DND-41 (cell line): ENCODE data around the gene PTPRK.

Source experiments
- ATAC-seq: fragments of 200-7000 bp; cut with Tn5 transposase; 3 replicates; pipeline ENCODE4 v1.9.1; 2021; ENCODE audit warnings: low read depth; ENCODE audit not compliant: insufficient read depth
- DNase-seq: peaks from one replicate; pipeline ENCODE4 v3.0.0-alpha.2; 2020
- H2AFZ ChIP-seq: 2 replicates; pipeline ENCODE4 v1.6.0; 2012; ENCODE audit warnings: low read depth, low read length
- H3K27ac ChIP-seq: 2 replicates; pipeline ENCODE4 v1.5.1; 2012; ENCODE audit warnings: low read length, inconsistent platforms
- H3K27me3 ChIP-seq: fragments of 200-600 bp; sonication (generic); 2 replicates; pipeline ENCODE4 v1.6.0; 2012; ENCODE audit warnings: low read length, mild to moderate bottlenecking, inconsistent platforms; ENCODE audit not compliant: insufficient read depth, poor library complexity
- H3K36me3 ChIP-seq: 2 replicates; pipeline ENCODE4 v1.5.1; 2012; ENCODE audit warnings: low read length, inconsistent platforms; ENCODE audit not compliant: insufficient read depth
- H3K4me1 ChIP-seq: 2 replicates; pipeline ENCODE4 v1.5.1; 2012; ENCODE audit warnings: mild to moderate bottlenecking, low read length; ENCODE audit not compliant: insufficient read depth
- H3K4me2 ChIP-seq: 2 replicates; pipeline ENCODE4 v1.6.0; 2012; ENCODE audit warnings: mild to moderate bottlenecking, moderate library complexity, low read length, inconsistent platforms; ENCODE audit not compliant: insufficient read depth
- H3K4me3 ChIP-seq, 2 experiments: fragments of 200-600 bp in 1 of 2; shearing (Covaris generic) in 1 of 2; 2 replicates each; pipeline ENCODE4 v1.5.1; 2012 to 2016; ENCODE audit warnings: inconsistent platforms in 2 of 2, low read length in 2 of 2, mild to moderate bottlenecking in 2 of 2, low read depth in 1 of 2, moderate library complexity in 1 of 2
- H3K79me2 ChIP-seq: 2 replicates; pipeline ENCODE4 v1.6.0; 2012; ENCODE audit warnings: low read length, inconsistent platforms; ENCODE audit not compliant: insufficient read depth
- H3K9ac ChIP-seq: 2 replicates; pipeline ENCODE4 v1.6.0; 2012; ENCODE audit warnings: low read depth, mild to moderate bottlenecking, inconsistent platforms, low read length, moderate library complexity
- H3K9me3 ChIP-seq: 2 replicates; pipeline ENCODE4 v1.5.1; 2012; ENCODE audit warnings: low read length, moderate library complexity, mild to moderate bottlenecking, inconsistent platforms; ENCODE audit not compliant: insufficient read depth, severe bottlenecking
- H4K20me1 ChIP-seq: 2 replicates; pipeline ENCODE4 v1.6.0; 2012; ENCODE audit warnings: low read length; ENCODE audit not compliant: insufficient read depth
- EZH2 ChIP-seq: IDR thresholded peaks from 3 replicates; pipeline ENCODE4 v1.6.1; 2012; ENCODE audit warnings: borderline replicate concordance, low read depth, mild to moderate bottlenecking, moderate library complexity, low read length, inconsistent platforms; ENCODE audit not compliant: severe bottlenecking
- TF ChIP-seq, protein P1 (sequence below): IDR thresholded peaks from 2 replicates; pipeline ENCODE4 v1.5.1; 2012; ENCODE audit warnings: borderline replicate concordance, low read length, moderate library complexity, mild to moderate bottlenecking; ENCODE audit not compliant: poor library complexity, severe bottlenecking; ENCODE audit errors: extremely low read depth

Gene PTPRK

DNA sequence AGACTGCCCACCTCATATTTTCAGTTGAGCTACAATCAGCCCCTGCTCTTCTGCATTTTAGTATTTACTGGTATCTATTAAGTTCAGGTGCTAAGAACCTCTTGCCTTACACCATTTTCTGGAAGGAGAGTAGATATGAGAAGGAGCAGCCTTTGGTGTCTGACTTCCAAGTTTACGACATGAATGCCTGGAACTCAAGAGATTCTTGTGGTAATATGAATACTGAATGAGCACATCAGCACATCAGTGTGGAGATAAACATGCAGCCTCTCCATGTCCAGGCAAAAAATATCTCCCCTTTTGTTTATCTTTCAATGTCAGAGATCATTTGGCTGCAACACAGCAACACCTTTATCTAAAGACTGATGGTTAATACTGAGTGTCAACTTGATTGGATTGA lies 553.8 kb downstream of the PTPRK start:
- H3K4me1 ChIP-seq, result peaks cover 15% of the 10 kb centered on the region
- H3K79me2 ChIP-seq, result no peaks in the 10 kb centered on the region
- no peak for ATAC-seq
- H3K9ac ChIP-seq, result no peak overlapping the region
- no peak overlapping the region for H3K4me3 ChIP-seq
- no peak overlapping the region for H2AFZ ChIP-seq
- DNase-seq, result no peak
- H3K27me3 ChIP-seq, result no peaks in the 10 kb centered on the region
- TF ChIP-seq EZH2, result no peak
- TF ChIP-seq, protein P1, sequence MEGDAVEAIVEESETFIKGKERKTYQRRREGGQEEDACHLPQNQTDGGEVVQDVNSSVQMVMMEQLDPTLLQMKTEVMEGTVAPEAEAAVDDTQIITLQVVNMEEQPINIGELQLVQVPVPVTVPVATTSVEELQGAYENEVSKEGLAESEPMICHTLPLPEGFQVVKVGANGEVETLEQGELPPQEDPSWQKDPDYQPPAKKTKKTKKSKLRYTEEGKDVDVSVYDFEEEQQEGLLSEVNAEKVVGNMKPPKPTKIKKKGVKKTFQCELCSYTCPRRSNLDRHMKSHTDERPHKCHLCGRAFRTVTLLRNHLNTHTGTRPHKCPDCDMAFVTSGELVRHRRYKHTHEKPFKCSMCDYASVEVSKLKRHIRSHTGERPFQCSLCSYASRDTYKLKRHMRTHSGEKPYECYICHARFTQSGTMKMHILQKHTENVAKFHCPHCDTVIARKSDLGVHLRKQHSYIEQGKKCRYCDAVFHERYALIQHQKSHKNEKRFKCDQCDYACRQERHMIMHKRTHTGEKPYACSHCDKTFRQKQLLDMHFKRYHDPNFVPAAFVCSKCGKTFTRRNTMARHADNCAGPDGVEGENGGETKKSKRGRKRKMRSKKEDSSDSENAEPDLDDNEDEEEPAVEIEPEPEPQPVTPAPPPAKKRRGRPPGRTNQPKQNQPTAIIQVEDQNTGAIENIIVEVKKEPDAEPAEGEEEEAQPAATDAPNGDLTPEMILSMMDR, result no peak
- H3K36me3 ChIP-seq, result no peaks in the 10 kb centered on the region
- H4K20me1 ChIP-seq, result no peaks in the 10 kb centered on the region
- H3K4me2 ChIP-seq, result no peak overlapping the region
- H3K27ac ChIP-seq, result no peak overlapping the region
- H3K9me3 ChIP-seq, result peaks cover 10% of the 10 kb centered on the region

DNA sequence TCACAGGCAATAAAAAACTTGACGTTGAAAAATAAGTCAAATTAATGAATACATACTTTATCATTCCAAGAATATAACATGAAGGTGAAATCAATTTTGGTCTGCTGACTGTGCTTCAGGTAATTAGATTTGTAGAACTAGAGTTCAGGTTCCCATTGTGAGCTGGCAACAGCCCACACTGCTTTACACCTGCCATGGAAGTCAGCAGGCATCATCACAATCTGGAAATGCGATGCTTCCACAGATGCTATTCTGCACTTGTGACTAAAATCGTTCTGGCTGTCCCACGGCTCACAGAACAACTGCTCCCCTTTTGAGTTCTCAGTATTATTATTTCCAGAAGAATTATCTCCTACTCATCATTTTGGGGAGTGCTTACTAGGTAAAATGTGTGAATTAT lies 556.9 kb downstream of the PTPRK start:
- Histone ChIP-seq H3K4me1 (peaks cover 4% of the 10 kb centered on the region; the same call in 1 of the 2 replicates), H3K4me3 (no peak overlapping the region), H3K9me3 (peaks cover 10% of the 10 kb centered on the region), H3K9ac (no peak overlapping the region), H3K27me3 (no peaks in the 10 kb centered on the region), H4K20me1 (no peaks in the 10 kb centered on the region), H3K79me2 (no peaks in the 10 kb centered on the region), H3K27ac (no peak overlapping the region), H3K36me3 (no peaks in the 10 kb centered on the region), H2AFZ (no peak overlapping the region), H3K4me2 (no peak overlapping the region)
- ATAC-seq (no peak), DNase-seq (no peak)
- TF ChIP-seq, protein P1, result no peak
- no peak for TF ChIP-seq EZH2

DNA sequence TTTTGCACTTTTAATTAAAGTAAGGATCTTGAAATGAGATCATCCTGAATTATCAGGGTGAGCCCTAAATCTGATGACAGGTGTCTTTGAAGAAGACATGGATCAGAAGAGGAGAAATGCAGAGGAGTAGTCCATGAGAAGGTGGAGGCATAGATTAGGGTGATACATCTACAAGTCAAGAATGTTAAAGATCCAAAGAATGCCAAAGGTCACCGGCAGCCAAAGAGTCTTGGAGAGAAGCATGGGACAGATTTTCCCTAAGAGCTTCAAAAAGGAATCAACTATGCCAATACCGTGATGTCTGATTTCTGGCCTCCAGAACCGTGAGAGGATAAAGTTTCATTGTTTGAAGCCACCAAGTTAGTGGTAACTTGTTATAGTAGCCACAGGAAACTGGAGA lies 560.5 kb downstream of the PTPRK start:
- Histone ChIP-seq H3K4me3 (no peak overlapping the region), H2AFZ (no peak overlapping the region), H3K36me3 (no peaks in the 10 kb centered on the region), H3K4me2 (no peak overlapping the region), H3K4me1 (no peaks in the 10 kb centered on the region), H3K27me3 (no peaks in the 10 kb centered on the region), H3K9ac (no peak overlapping the region), H4K20me1 (no peaks in the 10 kb centered on the region), H3K79me2 (no peaks in the 10 kb centered on the region), H3K9me3 (no peaks in the 10 kb centered on the region), H3K27ac (no peak overlapping the region)
- DNase-seq, result no peak
- no peak for ATAC-seq
- TF ChIP-seq EZH2, result no peak
- TF ChIP-seq, protein P1, result no peak

DNA sequence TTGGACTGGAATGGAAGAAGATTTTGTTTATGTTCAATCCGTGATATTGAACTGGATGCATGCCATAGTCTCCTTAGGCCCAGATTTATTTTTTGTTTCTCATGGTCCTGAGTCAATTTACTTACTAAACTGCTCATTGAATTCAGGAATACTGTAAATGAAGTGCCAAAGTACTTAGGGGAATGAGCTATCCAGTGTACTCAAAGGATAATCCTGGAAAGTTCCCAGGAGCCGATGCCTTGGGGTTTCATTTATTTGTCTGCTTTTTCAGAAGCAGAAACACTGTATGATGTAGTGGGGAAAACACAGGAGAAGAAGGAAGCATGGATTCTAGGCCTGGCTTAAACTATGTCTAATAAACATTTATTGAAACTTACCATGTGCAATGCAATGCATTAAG lies 563.4 kb downstream of the PTPRK start:
- no peaks in the 10 kb centered on the region for H3K36me3 ChIP-seq
- H3K79me2 ChIP-seq, result no peaks in the 10 kb centered on the region
- no peaks in the 10 kb centered on the region for H4K20me1 ChIP-seq
- no peak overlapping the region for H3K4me3 ChIP-seq
- no peak for DNase-seq
- TF ChIP-seq EZH2, result no peak
- H3K4me1 ChIP-seq, result peaks cover 7% of the 10 kb centered on the region
- H3K4me2 ChIP-seq, result no peak overlapping the region
- H2AFZ ChIP-seq, result no peak overlapping the region
- no peaks in the 10 kb centered on the region for H3K27me3 ChIP-seq
- no peaks in the 10 kb centered on the region for H3K9me3 ChIP-seq
- H3K9ac ChIP-seq, result no peak overlapping the region
- ATAC-seq, result no peak
- no peak overlapping the region for H3K27ac ChIP-seq
